ENCODE measurements around the gene GPR84.

Gene GPR84

DNA sequence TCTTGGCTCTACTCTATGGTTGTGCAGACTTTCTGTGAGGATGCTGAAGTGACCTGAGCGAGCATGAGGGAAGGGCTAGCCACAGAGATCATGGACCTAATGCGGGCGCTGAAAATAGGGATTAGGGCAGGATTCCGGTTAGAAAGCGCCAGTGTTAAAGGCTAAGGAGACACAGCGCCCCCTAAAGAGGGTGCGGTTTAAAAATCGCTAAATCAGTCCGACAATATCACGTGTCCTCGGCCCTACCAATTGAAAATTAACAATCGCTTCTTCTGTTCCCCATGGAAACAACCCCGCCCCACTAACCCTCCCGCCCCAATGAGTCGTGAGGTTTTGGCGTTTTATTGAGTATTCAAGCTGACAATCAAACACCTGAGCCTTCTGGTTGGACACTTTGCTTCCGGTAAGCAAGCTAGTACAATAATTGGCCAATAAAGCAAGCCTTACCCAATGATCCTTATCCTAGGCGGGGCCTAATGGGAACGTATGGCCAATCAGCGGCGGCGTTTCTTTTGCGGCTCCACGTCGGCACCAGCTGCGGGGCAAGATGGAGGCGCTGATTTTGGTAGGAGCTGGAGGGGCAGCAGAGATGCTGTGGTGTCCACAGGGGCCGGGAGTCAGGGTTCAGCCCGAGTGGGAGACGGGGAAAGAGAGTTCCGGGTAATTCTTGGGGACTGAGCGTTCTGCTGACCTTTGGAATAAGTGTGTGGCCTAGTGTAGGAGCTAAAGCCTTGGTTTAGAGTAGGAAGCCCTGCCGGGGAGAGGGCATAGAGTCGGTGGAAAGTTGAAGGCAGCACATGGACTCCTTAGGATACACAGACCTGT, 39.5 kb downstream of the GPR84 start, which contains the start of gene COPZ1:
COPZ1 (plus strand) TSS at position 515 of the 825 bp plus-strand sequence; CDS start at position 548, 33 bp downstream.
- DNase-seq (ENCODE audit: low read depth), result peak; percentile 89

- no peak for DNase-seq (ENCODE audit: low read depth)
Observed at GRCh38 chr12:54321363-54321762, 42.9 kb downstream of the GPR84 start.

Data from activated T-cell treated with anti-CD3 and anti-CD28 coated beads for 24 hours (primary cell).